Vagina (tissue), 2 donors: Measurements from ENCODE around the gene FAM180B. TPM values are rescaled to one million over a fixed set of nuclear protein-coding genes. Genes with fewer than 3 reads are reported as not detected.
A peak's percentile ranks its signal among the peaks of the same experiment; 100 is the strongest.
"Not testable (repeated sequence)": the region's sequence is repeated elsewhere in the genome, so short reads cannot be mapped to it uniquely, and the experiment has no call there.

Experiments used
- DNase-seq, 2 donors: peaks; one replicate each; pipeline ENCODE4 v3.0.0-alpha.2; 2017; ENCODE audit errors: extremely low spot score in 2 of 2
- H3K27ac ChIP-seq: fragments of 200-600 bp; sonication (generic); one replicate; pipeline ENCODE4 v1.5.1; 2019
- H3K27me3 ChIP-seq: fragments of 200-600 bp; sonication (generic); one replicate; pipeline ENCODE4 v1.5.1; 2019
- H3K36me3 ChIP-seq, 2 donors: fragments of 200-600 bp; sonication (generic); one replicate each; pipeline ENCODE4 v1.5.1; 2017 to 2019
- H3K4me1 ChIP-seq: fragments of 200-600 bp; sonication (generic); one replicate; pipeline ENCODE4 v1.5.1; 2019
- H3K4me3 ChIP-seq, 2 donors: fragments of 200-600 bp; sonication (generic); 1 replicate in 1 of 2; 2 replicates in 1 of 2; pipeline ENCODE4 v1.5.1; 2016 to 2019
- H3K9me3 ChIP-seq: fragments of 200-600 bp; sonication (generic); one replicate; pipeline ENCODE4 v1.5.1; 2019
- POLR2A ChIP-seq, 2 donors: fragments of 450-650 bp; IDR thresholded peaks; one replicate each; pipeline ENCODE4 v1.6.1; 2017; ENCODE audit warnings: antibody characterized with exemption in 2 of 2, mild to moderate bottlenecking in 2 of 2, moderate library complexity in 2 of 2
- POLR2AphosphoS5 ChIP-seq, 2 donors: sonication (generic); formaldehyde crosslinking; IDR thresholded peaks; one replicate each; pipeline ENCODE4 v1.9.0; 2017; ENCODE audit warnings: antibody characterized with exemption in 2 of 2, mild to moderate bottlenecking in 2 of 2, low read depth in 1 of 2; ENCODE audit not compliant: insufficient read depth in 1 of 2
- intact Hi-C: fragments of 100-400 bp; cut with DNase I; formaldehyde crosslinking; loops from one replicate; pipeline ENCODE4 v1.15.1; 2023
- total RNA-seq: library from RNA; depleted of rRNA; stranded (reverse); fragments of >200 nt; gene quantifications from one replicate; pipeline ENCODE4 v1.2.3, GENCODE V29; 2016
- TF ChIP-seq, protein P1 (sequence below), 3 experiments: fragments of 450-650 bp in 2 of 3; fragments of 200-600 bp in 1 of 3; sonication (generic) in 1 of 3; IDR thresholded peaks; one replicate each; pipeline ENCODE4 v1.5.1; 2017 to 2019; ENCODE audit warnings: antibody characterized with exemption in 3 of 3, mild to moderate bottlenecking in 2 of 3, moderate library complexity in 2 of 3

The FAM180B gene
- total RNA-seq, 1 donor from 2014 or later: not detected

DNA sequence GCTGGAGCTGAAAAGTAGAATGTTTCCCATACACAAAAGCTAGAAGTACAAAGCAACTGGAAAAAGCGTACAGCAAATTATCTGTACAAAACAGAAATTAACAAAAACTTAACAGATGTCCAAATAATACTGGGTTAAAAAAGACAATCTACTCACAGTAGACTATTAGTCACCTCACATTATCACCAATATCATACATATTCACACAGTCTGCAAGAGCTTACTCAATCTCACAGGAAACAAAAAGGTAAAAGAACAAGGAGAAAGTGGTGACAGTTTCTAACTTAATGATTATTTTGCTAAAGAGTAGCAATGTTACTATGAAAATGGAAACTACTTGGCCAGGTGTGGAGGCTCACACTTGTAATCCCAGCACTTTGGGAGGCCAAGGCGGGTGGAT lies 45.4 kb upstream of the FAM180B start:
- Histone ChIP-seq H3K27me3 (no peaks in the 10 kb centered on the region), H3K4me3 (no peak overlapping the region), H3K9me3 (no peaks in the 10 kb centered on the region), H3K4me1 (peaks cover 72% of the 10 kb centered on the region), H3K36me3 (no peaks in the 10 kb centered on the region), H3K27ac (no peak overlapping the region)
- intact Hi-C loops: no loop called here
- TF ChIP-seq POLR2AphosphoS5 (IDR thresholded peaks at IDR 0.05; ENCODE audit: insufficient read depth in 1 of 2, low read depth in 1 of 2) (no peak), POLR2A (IDR thresholded peaks at IDR 0.05) (no peak)
- TF ChIP-seq, protein P1, sequence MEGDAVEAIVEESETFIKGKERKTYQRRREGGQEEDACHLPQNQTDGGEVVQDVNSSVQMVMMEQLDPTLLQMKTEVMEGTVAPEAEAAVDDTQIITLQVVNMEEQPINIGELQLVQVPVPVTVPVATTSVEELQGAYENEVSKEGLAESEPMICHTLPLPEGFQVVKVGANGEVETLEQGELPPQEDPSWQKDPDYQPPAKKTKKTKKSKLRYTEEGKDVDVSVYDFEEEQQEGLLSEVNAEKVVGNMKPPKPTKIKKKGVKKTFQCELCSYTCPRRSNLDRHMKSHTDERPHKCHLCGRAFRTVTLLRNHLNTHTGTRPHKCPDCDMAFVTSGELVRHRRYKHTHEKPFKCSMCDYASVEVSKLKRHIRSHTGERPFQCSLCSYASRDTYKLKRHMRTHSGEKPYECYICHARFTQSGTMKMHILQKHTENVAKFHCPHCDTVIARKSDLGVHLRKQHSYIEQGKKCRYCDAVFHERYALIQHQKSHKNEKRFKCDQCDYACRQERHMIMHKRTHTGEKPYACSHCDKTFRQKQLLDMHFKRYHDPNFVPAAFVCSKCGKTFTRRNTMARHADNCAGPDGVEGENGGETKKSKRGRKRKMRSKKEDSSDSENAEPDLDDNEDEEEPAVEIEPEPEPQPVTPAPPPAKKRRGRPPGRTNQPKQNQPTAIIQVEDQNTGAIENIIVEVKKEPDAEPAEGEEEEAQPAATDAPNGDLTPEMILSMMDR (IDR thresholded peaks at IDR 0.05): no peak
- DNase-seq: no peak

DNA sequence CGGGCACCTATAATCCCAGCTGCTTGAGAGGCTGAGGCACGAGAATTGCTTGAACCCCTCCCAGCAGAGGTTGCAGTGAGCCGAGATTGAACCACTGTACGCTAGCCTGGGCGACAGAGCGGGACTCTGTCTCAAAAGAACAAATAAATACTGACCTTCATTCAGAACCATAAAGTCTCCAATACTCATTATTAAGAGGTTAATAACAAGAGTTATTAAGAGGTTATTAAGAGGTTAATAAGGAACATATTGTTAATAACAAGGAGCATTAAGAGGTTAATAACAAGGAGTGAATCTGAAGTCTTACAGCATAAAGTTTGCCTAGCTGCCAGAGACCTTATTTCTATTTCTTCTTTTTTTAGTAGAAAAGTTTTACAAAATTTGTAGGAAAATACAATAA lies 41.2 kb upstream of the FAM180B start:
- intact Hi-C loops: no loop called here
- TF ChIP-seq, protein P1 (IDR thresholded peaks at IDR 0.05): no peak
- no peak for TF ChIP-seq POLR2AphosphoS5 (IDR thresholded peaks at IDR 0.05; ENCODE audit: insufficient read depth in 1 of 2, low read depth in 1 of 2)
- TF ChIP-seq POLR2A (IDR thresholded peaks at IDR 0.05): no peak
- Histone ChIP-seq H3K4me3 (no peak overlapping the region), H3K36me3 (no peaks in the 10 kb centered on the region), H3K27ac (no peak overlapping the region), H3K9me3 (no peaks in the 10 kb centered on the region), H3K27me3 (no peaks in the 10 kb centered on the region), H3K4me1 (peaks cover 62% of the 10 kb centered on the region)
- DNase-seq: no peak

DNA sequence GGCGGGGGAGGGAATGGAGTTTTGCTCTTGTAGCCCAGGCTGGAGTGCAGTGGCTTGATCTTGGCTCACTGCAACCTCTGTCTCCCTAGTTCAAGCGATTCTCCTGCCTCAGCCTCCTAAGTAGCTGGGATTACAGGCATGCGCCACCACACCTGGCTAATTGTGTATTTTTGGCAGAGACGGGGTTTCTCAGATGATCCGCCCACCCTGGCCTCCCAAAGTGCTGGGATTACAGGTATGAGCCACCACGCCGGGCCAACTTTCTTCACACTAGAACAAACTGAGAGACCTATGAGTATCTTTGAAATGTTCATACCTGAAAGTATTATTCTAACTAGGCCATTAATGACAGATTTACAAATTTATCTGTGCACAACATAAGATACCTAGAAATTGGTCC lies 40.2 kb upstream of the FAM180B start:
- H3K4me3 ChIP-seq, H3K27me3 ChIP-seq, H3K27ac ChIP-seq, DNase-seq, H3K36me3 ChIP-seq, intact Hi-C loops, H3K9me3 ChIP-seq: not testable (repeated sequence)
- H3K4me1 ChIP-seq: peaks cover 64% of the 10 kb centered on the region

DNA sequence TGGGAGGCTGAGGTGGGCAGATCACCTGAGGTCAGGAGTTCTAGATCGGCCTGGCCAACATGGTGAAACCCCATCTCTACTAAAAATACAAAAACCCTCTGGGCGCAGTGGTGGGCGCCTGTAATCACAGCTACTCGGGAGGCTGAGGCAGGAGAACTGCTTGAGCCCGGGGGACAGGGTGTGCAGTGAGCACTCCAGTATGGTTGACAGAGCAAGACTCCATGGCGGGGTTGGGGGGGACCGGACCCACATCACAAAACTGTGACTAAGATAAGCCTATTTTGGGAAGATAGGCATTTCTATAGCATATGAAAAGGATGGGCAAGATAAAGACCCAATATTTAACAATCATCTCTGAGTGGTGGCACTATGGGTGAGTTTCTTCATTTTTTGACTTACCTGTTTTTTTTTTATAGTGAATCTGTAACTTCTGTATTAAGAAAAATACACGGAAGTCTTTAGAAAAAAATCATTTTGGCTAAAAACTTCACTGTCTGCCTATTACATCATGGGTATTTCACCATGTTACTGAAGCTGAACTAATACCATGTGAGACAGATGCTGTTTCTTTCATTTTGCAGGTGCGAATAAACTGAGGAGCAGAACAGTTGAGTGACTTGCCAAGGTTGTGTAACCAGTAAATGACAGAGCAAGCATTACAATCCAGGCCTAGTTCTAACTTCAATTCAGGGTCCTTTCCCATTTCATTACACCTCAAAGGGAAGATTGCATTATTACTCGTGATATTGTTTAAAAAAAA lies 36.0 kb upstream of the FAM180B start:
- intact Hi-C loops: loop anchor here (10.0 kb wide), 1 partner anchor 86 kb away; no protein-coding TSS in a partner anchor
- no peak for DNase-seq
- H3K27me3 ChIP-seq: no peaks in the 10 kb centered on the region
- H3K4me1 ChIP-seq: peaks cover 56% of the 10 kb centered on the region
- TF ChIP-seq POLR2A (IDR thresholded peaks at IDR 0.05) (no peak), POLR2AphosphoS5 (IDR thresholded peaks at IDR 0.05; ENCODE audit: insufficient read depth in 1 of 2, low read depth in 1 of 2) (no peak)
- TF ChIP-seq, protein P1 (IDR thresholded peaks at IDR 0.05): no peak
- H3K36me3 ChIP-seq: no peaks in the 10 kb centered on the region
- H3K9me3 ChIP-seq: no peaks in the 10 kb centered on the region
- H3K27ac ChIP-seq: no peak overlapping the region
- H3K4me3 ChIP-seq: no peak overlapping the region

DNA sequence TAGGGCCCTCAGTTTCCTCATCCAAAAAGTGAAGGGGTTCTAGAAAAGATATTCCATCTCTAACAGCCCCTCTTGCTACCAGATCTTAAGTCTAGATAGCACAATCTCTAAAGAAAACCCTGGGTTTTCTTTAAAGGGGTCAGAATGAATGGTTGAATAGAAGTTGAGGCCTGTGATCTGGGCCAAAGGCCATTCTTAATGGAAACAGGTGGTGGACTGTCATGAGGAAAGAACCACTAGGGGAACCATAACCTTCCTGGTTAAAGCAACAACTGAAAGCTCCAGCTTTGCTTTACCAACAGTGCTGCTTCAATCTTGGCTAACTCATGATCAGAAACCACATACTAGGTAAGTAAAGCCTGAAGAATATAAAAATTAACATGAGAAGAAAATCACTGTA lies 35.4 kb upstream of the FAM180B start:
- Histone ChIP-seq H3K27me3 (no peaks in the 10 kb centered on the region), H3K4me1 (peaks cover 56% of the 10 kb centered on the region), H3K27ac (peak overlapping the region; percentile 5), H3K9me3 (no peaks in the 10 kb centered on the region), H3K4me3 (peak overlapping the region in 1 of 2 donors; percentile 94), H3K36me3 (no peaks in the 10 kb centered on the region)
- no peak for DNase-seq
- TF ChIP-seq, protein P1 (IDR thresholded peaks at IDR 0.05): no peak
- TF ChIP-seq POLR2AphosphoS5 (IDR thresholded peaks at IDR 0.05; ENCODE audit: insufficient read depth in 1 of 2, low read depth in 1 of 2) (no peak), POLR2A (IDR thresholded peaks at IDR 0.05) (no peak)
- intact Hi-C loops: loop anchor here (10.0 kb wide), 1 partner anchor 86 kb away; no protein-coding TSS in a partner anchor
